Smooth muscle cell (in vitro differentiated cells): ENCODE results near the gene RAB11FIP3. TPM values are rescaled to one million over a fixed set of nuclear protein-coding genes. Genes with fewer than 3 reads are reported as not detected.
"Not testable (repeated sequence)": the region's sequence is repeated elsewhere in the genome, so short reads cannot be mapped to it uniquely, and the experiment has no call there.

Experiments used
- DNase-seq: peaks from one replicate; lab custom pipeline; 2025; ENCODE audit not compliant: unreplicated experiment; lab: John Stamatoyannopoulos, UW
- H2AFZ ChIP-seq: fragments of 200-600 bp; sonication (generic); 2 replicates; pipeline ENCODE4 v1.6.0; 2016; ENCODE audit warnings: antibody characterized with exemption, low read depth, mild to moderate bottlenecking
- H3F3A ChIP-seq: fragments of 200-600 bp; sonication (generic); 2 replicates; pipeline ENCODE4 v1.6.0; 2017; ENCODE audit warnings: antibody characterized with exemption, low read depth
- H3K27ac ChIP-seq: fragments of 200-600 bp; sonication (generic); 2 replicates; pipeline ENCODE4 v1.5.1; 2016; ENCODE audit warnings: low read depth, mild to moderate bottlenecking
- H3K27me3 ChIP-seq: fragments of 200-600 bp; sonication (generic); 2 replicates; pipeline ENCODE4 v1.6.1; 2016; ENCODE audit warnings: low read depth, mild to moderate bottlenecking
- H3K36me3 ChIP-seq: fragments of 200-600 bp; sonication (generic); 2 replicates; pipeline ENCODE4 v1.5.1; 2016; ENCODE audit warnings: low read depth
- H3K4me1 ChIP-seq: fragments of 200-600 bp; sonication (generic); 2 replicates; pipeline ENCODE4 v1.5.1; 2016; ENCODE audit warnings: low read depth
- H3K4me2 ChIP-seq: fragments of 200-600 bp; sonication (generic); 2 replicates; pipeline ENCODE4 v1.6.0; 2016; ENCODE audit warnings: mild to moderate bottlenecking
- H3K4me3 ChIP-seq: fragments of 200-600 bp; sonication (generic); 2 replicates; pipeline ENCODE4 v1.5.1; 2016; ENCODE audit warnings: mild to moderate bottlenecking
- H3K79me2 ChIP-seq: fragments of 200-600 bp; sonication (generic); 2 replicates; pipeline ENCODE4 v1.6.0; 2016; ENCODE audit warnings: low read depth, mild to moderate bottlenecking
- H3K9ac ChIP-seq: fragments of 200-600 bp; sonication (generic); 2 replicates; pipeline ENCODE4 v1.6.0; 2016; ENCODE audit warnings: low read depth
- H3K9me3 ChIP-seq: fragments of 200-600 bp; sonication (generic); replicated peaks from 2 replicates; pipeline ENCODE4 v1.5.1; 2016; ENCODE audit warnings: low read depth
- H4K20me1 ChIP-seq: fragments of 200-600 bp; sonication (generic); 2 replicates; pipeline ENCODE4 v1.6.0; 2016; ENCODE audit warnings: low read depth
- CTCF ChIP-seq: fragments of 200-600 bp; sonication (generic); IDR thresholded peaks from 2 replicates; pipeline ENCODE4 v1.5.1; 2017; ENCODE audit warnings: borderline replicate concordance, mild to moderate bottlenecking, antibody characterized with exemption; ENCODE audit not compliant: insufficient read depth, poor library complexity, severe bottlenecking
- WGBS: methylation state at CpG from one replicate; pipeline ENCODE4 v1.1.7; 2016; ENCODE audit warnings: low lambda C conversion rate; 5-methylcytosine and 5-hydroxymethylcytosine counted together
- polyA plus RNA-seq: library from polyadenylated mRNA; unstranded; fragments of >200 nt; fragmentation: Nextera tagmentation; extraction: Ambion mirVana; gene quantifications from 2 replicates; pipeline ENCODE4 v1.2.1, GENCODE V29; 2016
- total RNA-seq: library from RNA; depleted of rRNA; stranded (reverse); fragments of >200 nt; gene quantifications from 2 replicates; pipeline ENCODE4 v1.2.3, GENCODE V29; 2014

Gene RAB11FIP3
- total and polyA plus RNA-seq, 2 experiments from 2014 or later = 19.5 to 20.4 TPM

- no peak overlapping the region for H3K4me2 ChIP-seq
- H4K20me1 ChIP-seq = no peaks in the 10 kb centered on the region
- no peaks in the 10 kb centered on the region for H3K4me1 ChIP-seq
- H3K27me3 ChIP-seq = no peaks in the 10 kb centered on the region
- no peak overlapping the region for H3K4me3 ChIP-seq
- H3K36me3 ChIP-seq = no peaks in the 10 kb centered on the region
- H3K9me3 ChIP-seq = no peaks in the 10 kb centered on the region
- 97% methylated on average over 7 of the region's 7 CpGs for WGBS
- no peaks in the 10 kb centered on the region for H3F3A ChIP-seq
- H3K27ac ChIP-seq = no peak overlapping the region
- no peaks in the 10 kb centered on the region for H3K79me2 ChIP-seq
- DNase-seq = no peak
- H3K9ac ChIP-seq = no peak overlapping the region
- no peak for TF ChIP-seq CTCF
- no peak overlapping the region for H2AFZ ChIP-seq
Observed at GRCh38 chr16:506246-506546, 80.7 kb downstream of the RAB11FIP3 start.

- H3K9ac ChIP-seq, H3K4me2 ChIP-seq, H3K27me3 ChIP-seq, H3K27ac ChIP-seq, H4K20me1 ChIP-seq, H3K79me2 ChIP-seq, H2AFZ ChIP-seq, H3K4me3 ChIP-seq, H3F3A ChIP-seq, H3K9me3 ChIP-seq, H3K36me3 ChIP-seq, DNase-seq, H3K4me1 ChIP-seq: not testable (repeated sequence)
- WGBS = 95% methylated on average over 14 of the region's 14 CpGs
Observed at GRCh38 chr16:507527-507926, 82.1 kb downstream of the RAB11FIP3 start.

GRCh38 chr16:507996-508395 is 82.5 kb downstream of the RAB11FIP3 start:
- no peaks in the 10 kb centered on the region for H3K27me3 ChIP-seq
- no peak for TF ChIP-seq CTCF
- 91% methylated on average over 6 of the region's 6 CpGs for WGBS
- H2AFZ ChIP-seq = no peak overlapping the region
- H3K4me3 ChIP-seq = no peak overlapping the region
- DNase-seq = no peak
- H3K9me3 ChIP-seq = no peaks in the 10 kb centered on the region
- no peaks in the 10 kb centered on the region for H4K20me1 ChIP-seq
- no peaks in the 10 kb centered on the region for H3K4me1 ChIP-seq
- H3K79me2 ChIP-seq = no peaks in the 10 kb centered on the region
- no peak overlapping the region for H3K9ac ChIP-seq
- H3K27ac ChIP-seq = no peak overlapping the region
- no peaks in the 10 kb centered on the region for H3K36me3 ChIP-seq
- no peaks in the 10 kb centered on the region for H3F3A ChIP-seq
- H3K4me2 ChIP-seq = no peak overlapping the region

- Histone ChIP-seq H3K9me3 (no peaks in the 10 kb centered on the region), H2AFZ (no peak overlapping the region), H3K4me3 (no peak overlapping the region), H4K20me1 (no peaks in the 10 kb centered on the region), H3K9ac (no peak overlapping the region), H3K27me3 (no peaks in the 10 kb centered on the region), H3K36me3 (no peaks in the 10 kb centered on the region), H3F3A (no peaks in the 10 kb centered on the region), H3K4me2 (no peak overlapping the region), H3K79me2 (no peaks in the 10 kb centered on the region), H3K27ac (no peak overlapping the region), H3K4me1 (no peaks in the 10 kb centered on the region)
- WGBS = 94% methylated on average over 18 of the region's 18 CpGs
- DNase-seq = no peak
- TF ChIP-seq CTCF = no peak
Observed at GRCh38 chr16:508884-509736, 83.7 kb downstream of the RAB11FIP3 start.
